KOPT-K1 (cell line): ENCODE measurements around the gene HCAR2.
A peak's percentile ranks its signal among the peaks of the same experiment; 100 is the strongest.
"Not testable (repeated sequence)": the region's sequence is repeated elsewhere in the genome, so short reads cannot be mapped to it uniquely, and the experiment has no call there.

Source experiments
- H3K27ac ChIP-seq: fragments of 200-600 bp; sonication (generic); 2 replicates; pipeline ENCODE4 v1.5.1; 2016; ENCODE audit warnings: antibody characterized with exemption, mild to moderate bottlenecking, low read depth, low read length; ENCODE audit not compliant: poor library complexity, severe bottlenecking
- H3K36me3 ChIP-seq: fragments of 200-600 bp; sonication (generic); 2 replicates; pipeline ENCODE4 v1.5.1; 2017; ENCODE audit warnings: antibody characterized with exemption, mild to moderate bottlenecking, low read length, moderate library complexity; ENCODE audit not compliant: insufficient read depth
- H3K9me3 ChIP-seq: fragments of 200-600 bp; sonication (generic); 2 replicates; pipeline ENCODE4 v1.5.1; 2017; ENCODE audit warnings: antibody characterized with exemption, low read length, mild to moderate bottlenecking; ENCODE audit not compliant: insufficient read depth, poor library complexity, severe bottlenecking

Gene HCAR2

DNA sequence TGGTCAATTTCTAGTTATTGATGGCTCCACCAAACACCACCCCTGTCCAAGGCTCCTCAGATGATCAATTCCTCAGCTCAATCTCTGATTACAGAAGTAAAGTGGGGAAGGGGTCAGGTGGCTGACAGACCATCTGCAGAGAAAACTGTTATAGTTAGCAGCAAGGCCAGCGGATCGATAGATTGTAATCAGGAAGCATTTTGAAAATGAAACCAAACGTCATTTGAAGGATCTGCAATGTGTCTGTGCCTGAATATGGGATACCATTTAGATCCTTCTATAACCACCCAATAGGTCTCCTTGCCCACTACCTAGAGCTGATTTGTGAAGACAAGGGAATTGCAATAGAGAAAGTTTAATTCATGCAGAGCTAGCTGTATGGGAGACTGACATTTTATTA, 11.6 kb downstream of the HCAR2 start:
- H3K36me3 ChIP-seq = no peaks in the 10 kb centered on the region
- H3K27ac ChIP-seq = peak overlapping the region; percentile 0
- no peaks in the 10 kb centered on the region for H3K9me3 ChIP-seq

DNA sequence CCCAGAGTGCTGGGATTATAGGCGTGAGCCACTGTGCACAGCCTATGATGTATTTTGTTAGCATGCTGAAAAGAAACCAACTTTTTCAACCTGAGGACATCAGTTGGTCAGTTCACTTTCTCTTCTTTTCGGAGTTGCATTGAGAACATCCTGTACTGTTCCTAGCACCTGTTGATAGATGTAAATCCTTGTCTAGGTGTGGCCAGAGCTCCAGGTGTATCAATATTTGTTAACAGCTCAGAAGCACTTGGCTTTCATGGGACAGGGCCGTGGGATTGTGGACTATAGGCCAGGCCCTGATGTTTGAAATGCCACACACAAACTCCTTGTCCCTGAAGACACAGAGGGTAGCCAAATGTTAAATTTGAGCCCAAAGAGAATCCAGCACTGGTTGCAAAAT, 14.9 kb downstream of the HCAR2 start:
- Histone ChIP-seq H3K36me3 (no peaks in the 10 kb centered on the region), H3K27ac (no peak overlapping the region), H3K9me3 (no peaks in the 10 kb centered on the region)

DNA sequence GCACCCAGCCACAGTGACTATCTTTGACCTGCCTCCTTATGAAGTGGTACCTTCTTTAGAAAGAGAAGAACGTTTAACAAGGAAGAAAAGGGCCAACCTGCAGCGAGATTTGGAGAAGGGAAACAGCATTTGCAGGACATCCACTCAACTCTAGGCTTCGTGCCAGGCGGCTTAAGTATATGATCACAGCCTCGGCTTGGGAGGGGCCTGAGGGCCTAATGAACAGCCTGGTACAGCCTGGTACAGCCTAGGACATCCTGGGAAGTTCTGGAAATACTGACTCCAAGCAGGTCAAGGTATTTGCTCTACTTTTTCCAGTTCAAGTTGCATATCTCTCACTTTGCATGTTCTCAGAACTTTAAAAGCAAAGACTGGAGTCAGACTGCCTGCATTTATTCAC, 16.1 kb downstream of the HCAR2 start:
- Histone ChIP-seq H3K9me3 (no peaks in the 10 kb centered on the region), H3K27ac (no peak overlapping the region), H3K36me3 (no peaks in the 10 kb centered on the region)

DNA sequence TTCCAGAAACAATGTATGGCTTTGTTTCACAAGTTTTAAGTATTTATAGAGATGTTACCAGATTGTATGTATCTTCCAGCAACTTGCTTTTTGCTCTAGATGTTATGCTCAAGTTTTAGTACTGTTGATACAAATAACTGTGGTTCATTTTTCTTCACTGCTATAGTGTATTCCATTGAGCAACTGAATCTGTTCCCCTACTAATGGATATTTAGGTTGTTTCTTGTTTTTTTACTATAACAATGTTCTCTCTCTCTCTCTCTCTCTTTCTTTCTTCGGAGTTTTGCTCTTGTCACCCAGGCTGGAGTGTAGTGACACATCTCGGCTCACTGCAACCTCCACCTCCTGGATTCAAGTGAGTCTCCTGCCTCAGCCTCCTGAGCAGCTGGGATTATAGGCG, 16.6 kb downstream of the HCAR2 start:
- Histone ChIP-seq H3K27ac (no peak overlapping the region), H3K36me3 (no peaks in the 10 kb centered on the region), H3K9me3 (no peaks in the 10 kb centered on the region)

DNA sequence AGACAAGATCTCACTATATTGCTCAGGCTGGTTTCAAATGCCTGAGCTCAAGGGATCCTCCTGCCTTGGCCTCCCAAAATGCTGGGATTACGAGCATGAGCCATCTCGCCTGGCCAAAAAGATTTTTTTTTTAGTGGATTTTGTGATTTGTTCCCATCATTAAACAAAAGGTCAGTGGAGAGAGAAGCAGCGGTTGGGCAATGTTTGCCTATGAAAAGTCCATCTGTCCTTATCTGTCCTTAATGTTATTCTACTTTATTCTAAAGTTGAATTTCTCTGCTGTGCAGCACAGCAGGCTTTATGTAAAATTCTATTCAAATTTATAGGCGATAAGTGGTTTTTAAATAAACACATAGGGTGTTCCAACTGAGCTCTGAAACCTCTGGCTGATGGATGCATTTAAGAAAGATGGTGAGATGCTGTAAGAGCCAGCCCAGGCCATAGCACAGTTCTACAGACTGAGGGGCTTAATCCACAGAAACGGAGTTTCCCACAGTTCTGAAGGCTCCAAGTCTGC, 18.8 kb downstream of the HCAR2 start:
- Histone ChIP-seq H3K9me3 (no peaks in the 10 kb centered on the region), H3K36me3 (no peaks in the 10 kb centered on the region), H3K27ac (no peak overlapping the region)

DNA sequence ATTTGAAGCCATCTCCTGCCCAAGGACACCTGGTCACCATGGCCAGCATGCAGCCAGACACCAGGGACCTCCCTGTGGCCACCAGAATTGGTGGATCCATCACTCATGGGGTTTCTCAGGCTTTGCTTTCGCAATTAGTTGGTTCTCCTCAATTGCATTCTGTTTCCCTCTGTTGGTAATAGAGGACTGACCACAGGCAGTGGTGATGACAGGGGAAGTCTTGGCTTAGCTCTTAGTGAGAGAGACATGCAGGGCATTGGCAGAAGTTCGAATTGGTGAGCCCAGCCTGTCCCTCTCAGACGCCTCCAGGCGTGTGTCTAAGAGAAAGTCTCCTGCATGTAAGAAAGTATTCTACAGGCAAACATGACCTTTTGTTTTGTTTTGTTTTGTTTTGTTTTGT, 21.3 kb downstream of the HCAR2 start:
- Histone ChIP-seq H3K9me3 (no peaks in the 10 kb centered on the region), H3K36me3 (no peaks in the 10 kb centered on the region), H3K27ac (no peak overlapping the region)

DNA sequence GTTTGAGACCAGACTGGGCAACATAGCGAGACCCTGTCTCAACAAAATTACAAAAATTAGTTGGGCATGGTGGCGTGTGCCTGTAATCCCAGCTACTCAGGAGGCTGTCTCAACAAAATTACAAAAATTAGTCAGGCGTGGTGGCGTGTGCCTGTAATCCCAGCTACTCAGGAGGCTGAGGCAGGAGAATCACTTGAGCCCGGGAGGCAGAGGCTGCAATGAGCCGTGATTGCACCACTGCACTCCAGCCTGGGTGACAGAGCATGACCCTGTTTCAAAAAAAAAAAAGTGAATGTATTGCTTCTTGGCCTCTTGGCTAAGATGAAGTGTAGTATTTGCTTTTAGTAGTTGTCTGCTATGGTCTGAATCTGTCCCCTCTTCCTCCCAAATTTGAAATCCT, 22.2 kb downstream of the HCAR2 start:
- H3K27ac ChIP-seq, H3K9me3 ChIP-seq, H3K36me3 ChIP-seq: not testable (repeated sequence)

DNA sequence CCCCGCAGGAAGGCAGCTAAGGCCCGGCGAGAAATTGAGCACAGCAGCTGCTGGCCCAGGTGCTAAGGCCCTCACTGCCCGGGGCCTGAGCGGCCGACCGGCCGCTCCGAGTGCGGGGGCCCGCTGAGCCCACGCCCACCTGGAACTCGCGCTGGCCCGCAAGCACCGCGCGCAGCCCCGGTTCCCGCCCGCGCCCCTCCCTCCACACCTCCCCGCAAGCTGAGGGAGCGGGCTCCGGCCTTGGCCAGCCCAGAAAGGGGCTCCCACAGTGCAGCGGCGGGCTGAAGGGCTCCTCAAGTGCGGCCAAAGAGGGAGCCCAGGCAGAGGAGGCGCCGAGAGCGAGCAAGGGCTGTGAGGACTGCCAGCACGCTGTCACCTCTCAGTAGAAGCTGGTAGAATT, 26.4 kb downstream of the HCAR2 start:
- H3K9me3 ChIP-seq, H3K27ac ChIP-seq: not testable (repeated sequence)

DNA sequence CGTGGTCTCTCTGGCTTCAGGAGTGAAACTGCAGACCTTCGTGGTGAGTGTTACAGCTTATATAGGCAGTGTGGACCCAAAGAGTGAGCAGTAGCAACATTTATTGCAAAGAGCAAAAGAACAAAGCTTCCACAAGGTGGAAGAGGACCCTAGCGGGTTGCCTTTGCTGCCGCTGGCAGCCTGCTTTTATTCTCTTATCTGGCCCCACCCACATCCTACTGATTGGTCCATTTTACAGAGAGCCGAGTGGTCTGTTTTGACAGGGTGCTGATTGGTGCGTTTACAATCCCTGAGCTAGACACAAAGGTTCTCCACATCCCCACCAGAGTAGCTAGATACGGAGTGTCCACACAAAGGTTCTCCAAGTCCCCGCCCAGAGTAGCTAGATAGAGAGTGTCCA, 27.1 kb downstream of the HCAR2 start:
- H3K9me3 ChIP-seq, H3K27ac ChIP-seq, H3K36me3 ChIP-seq: not testable (repeated sequence)

More for the DNA sequence above, 26.4 kb downstream of the HCAR2 start:
- H3K36me3 ChIP-seq = not testable (repeated sequence)

DNA sequence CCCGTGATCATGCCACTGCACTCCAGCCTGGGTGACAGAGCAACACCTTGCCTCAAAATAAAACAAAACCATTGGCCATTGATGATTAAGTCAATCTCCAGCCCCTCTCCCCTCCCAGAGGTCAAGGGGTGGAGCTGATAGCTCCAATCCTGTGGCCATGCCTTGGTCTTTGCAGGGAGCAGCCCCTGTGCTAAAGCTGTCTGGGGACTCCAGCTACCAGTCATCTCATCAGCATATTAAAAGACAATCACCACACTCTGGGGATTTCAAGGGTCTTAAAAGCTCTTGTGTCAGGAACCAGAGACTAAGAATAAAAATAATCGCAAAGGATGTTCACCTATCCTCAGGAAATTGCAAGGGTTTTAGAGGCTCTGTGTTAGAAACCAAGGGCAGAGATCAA, 30.6 kb downstream of the HCAR2 start:
- Histone ChIP-seq H3K9me3 (no peaks in the 10 kb centered on the region), H3K27ac (no peak overlapping the region), H3K36me3 (no peaks in the 10 kb centered on the region)

DNA sequence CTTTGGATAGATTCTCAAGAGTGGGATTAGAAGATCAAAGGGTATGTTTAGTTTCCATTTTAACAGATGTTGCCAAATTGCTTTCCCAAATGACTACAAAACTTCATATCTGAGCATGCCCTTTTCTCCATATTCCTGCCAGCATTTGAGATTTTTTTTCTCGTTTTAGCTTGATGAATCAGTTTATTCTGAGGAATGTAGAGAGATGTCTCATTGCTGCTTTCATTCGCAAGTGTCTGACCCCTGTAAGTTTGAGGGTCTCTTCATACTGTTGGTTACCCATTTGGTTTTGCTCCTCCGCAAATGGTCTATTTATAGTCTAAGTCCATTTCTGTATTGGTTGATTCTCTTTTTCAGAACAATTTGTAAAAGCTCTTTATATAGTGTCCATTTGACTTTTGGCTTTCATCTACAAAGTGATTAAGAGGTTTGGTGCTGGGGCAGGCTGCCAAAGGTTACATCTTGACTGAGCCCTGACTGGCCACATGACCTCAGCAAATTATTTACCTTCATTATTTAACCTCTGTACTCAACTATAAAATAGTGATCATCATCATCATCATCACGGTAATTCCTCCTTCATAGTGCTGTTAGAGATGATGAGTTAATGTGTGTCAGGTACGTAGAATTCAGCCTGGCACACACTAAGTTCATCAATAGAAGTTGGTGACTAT, 33.6 kb downstream of the HCAR2 start:
- Histone ChIP-seq H3K9me3 (no peaks in the 10 kb centered on the region), H3K27ac (no peak overlapping the region), H3K36me3 (no peaks in the 10 kb centered on the region)

DNA sequence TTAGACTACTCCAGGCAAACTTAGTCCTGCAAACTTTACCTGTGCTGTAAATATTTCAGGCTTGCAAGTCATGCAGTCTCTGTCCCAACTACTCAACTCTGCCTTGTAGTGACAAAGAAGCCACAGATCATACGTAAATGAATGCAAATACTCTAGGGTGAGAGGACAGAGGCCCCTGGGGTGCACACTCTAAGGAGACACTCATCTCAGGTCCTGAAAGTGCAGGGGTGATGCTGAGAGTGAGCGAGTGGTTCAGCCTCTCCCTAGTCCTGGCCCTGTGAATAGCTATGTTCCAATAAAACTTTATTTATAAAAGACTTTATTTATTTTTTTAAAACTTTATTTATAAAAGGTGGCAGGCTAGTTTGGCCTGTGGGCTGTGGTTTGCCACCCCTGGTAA, 34.9 kb downstream of the HCAR2 start:
- Histone ChIP-seq H3K36me3 (no peaks in the 10 kb centered on the region), H3K9me3 (no peaks in the 10 kb centered on the region), H3K27ac (no peak overlapping the region)

DNA sequence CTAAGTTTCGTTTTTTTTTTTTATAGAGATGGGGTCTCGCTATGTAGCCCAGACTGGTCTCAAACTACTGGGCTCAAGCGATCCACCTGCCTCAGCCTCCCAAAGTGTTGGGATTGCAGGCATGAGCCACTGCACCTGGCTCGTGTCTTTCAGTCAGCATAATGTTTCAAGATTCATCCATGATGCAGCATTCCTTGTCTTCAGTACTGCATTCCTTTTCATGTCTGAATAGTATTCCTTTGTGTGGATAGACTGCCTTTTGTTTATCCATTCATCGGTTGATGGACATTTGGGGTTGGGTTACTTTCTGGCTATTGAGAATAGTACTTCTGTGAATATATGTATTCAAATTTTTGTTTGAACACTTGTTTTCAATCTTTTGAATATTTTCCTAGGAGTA, 37.4 kb downstream of the HCAR2 start:
- Histone ChIP-seq H3K9me3 (no peaks in the 10 kb centered on the region), H3K36me3 (peaks cover 5% of the 10 kb centered on the region; the same call in 1 of the 2 replicates), H3K27ac (no peak overlapping the region)

DNA sequence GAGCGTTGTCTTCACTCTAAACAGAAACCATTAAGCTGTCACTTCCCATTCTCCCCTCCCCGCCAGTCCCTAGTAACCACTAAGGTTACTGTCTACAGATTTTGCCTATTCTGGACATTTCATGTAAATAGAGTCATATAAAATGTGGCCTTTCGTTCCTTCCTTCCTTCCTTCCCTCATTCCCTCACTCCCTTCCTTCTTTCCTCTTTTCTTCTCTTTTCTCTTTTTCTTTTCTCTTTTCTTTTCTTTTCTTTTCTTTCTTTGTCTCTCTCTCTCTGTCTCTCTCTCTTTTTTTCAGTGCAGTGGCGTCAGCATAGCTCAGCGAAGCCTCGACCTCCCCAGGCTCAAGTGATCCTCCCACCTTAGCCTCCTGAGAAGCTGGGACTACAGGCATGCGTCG, 37.8 kb downstream of the HCAR2 start:
- no peak overlapping the region for H3K27ac ChIP-seq
- peaks cover 5% of the 10 kb centered on the region; the same call in 1 of the 2 replicates for H3K36me3 ChIP-seq
- no peaks in the 10 kb centered on the region for H3K9me3 ChIP-seq

DNA sequence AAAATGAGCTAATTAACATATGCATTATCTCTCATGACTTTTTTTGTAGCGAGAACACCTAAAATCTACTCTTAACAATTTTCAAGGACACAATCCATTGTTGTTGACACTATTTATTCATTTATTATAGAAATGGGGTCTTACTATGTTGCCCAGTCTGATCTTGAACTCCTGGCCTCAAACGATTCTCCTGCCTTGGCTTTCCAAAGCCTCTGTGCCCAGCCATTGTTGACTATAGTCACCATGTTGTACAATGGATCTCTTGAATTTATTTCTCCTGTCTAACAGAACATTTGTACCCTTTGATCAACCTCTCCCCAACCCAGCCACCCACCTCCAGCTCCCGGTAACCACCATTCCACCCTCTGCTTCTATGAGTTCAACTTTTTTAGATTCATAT, 41.2 kb downstream of the HCAR2 start:
- Histone ChIP-seq H3K9me3 (no peaks in the 10 kb centered on the region), H3K27ac (no peak overlapping the region)

DNA sequence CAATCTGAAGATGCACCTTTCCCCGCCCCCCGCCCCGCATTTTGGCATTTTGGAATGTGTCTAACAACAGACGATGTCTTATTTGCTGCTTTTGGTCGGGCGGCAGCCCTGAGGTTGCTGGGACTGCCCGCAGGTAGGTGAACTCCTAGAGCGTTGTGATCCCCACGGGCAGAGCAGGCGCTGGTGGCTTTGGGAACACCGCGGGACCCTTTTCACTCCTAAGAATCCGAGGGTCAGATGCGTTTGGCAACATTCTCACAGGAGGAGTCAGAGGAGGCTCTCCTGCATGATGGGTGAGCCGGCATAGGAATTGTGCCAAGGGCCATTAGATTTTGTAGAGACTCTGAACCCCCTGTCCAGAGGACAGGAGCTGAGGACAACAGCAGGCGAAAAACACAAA, 41.9 kb downstream of the HCAR2 start:
- Histone ChIP-seq H3K36me3 (peaks cover 20% of the 10 kb centered on the region), H3K27ac (no peak overlapping the region), H3K9me3 (no peaks in the 10 kb centered on the region)

More for the DNA sequence above, 41.2 kb downstream of the HCAR2 start:
- peaks cover 15% of the 10 kb centered on the region for H3K36me3 ChIP-seq
